Choroid plexus epithelial cell (primary cell): Measurements from ENCODE around the gene CAMK1D.
"Not testable (repeated sequence)": the region's sequence is repeated elsewhere in the genome, so short reads cannot be mapped to it uniquely, and the experiment has no call there.

ENCODE experiments used
- DNase-seq: peaks from one replicate; pipeline ENCODE4 v3.0.0-alpha.2; 2010; ENCODE audit warnings: low read depth
- H3K4me3 ChIP-seq: 2 replicates; pipeline ENCODE4 v1.5.1; 2011; ENCODE audit warnings: low read depth, mild to moderate bottlenecking, control low read depth, low read length, moderate library complexity
- TF ChIP-seq, protein P1 (sequence below): conservative IDR thresholded peaks from 2 replicates; pipeline ENCODE4 v1.5.1; 2011; ENCODE audit warnings: low read depth, mild to moderate bottlenecking, control low read depth, inconsistent platforms, low read length, moderate library complexity

CAMK1D gene

DNA sequence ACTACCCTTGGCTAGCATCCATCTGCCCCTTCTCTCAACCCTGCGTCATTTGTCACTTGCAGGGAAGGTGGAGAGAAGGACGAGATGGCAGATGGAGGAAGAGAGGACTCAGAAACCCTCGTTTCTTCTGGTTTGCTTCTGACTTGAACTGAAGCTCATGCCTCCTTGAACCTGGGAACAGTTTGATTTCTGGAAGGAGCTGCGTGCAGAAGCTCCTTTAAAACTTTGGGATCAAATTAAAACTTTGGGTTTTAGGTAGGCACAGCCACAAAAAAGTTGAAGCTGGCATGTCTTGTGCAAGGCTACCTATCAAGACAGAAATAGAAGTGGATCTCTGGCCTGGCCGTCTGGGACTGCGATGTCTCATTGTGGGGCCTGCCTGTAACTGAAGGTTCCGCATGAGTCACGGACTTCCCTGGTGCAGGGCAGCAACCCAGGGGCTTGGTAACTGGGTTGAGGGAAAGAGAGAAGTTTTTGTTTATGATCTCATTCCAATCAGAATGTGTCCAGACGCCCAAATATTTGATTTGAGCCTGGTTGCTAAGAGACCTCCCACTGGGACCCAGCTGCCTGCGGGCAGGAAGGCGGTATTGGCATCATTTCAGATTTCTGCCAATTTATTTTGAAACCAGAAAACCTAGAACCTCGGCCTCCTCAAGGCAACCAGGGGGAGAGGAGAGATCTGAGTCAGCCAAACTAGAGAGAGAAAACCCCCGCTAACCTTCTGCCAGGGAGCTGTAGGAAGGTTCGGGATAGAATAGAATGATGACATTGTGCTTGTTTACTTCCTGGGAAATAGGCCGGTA is 15.8 kb upstream of the CAMK1D start:
- no peak overlapping the region for H3K4me3 ChIP-seq
- DNase-seq, result peak; percentile 98
- TF ChIP-seq, protein P1, sequence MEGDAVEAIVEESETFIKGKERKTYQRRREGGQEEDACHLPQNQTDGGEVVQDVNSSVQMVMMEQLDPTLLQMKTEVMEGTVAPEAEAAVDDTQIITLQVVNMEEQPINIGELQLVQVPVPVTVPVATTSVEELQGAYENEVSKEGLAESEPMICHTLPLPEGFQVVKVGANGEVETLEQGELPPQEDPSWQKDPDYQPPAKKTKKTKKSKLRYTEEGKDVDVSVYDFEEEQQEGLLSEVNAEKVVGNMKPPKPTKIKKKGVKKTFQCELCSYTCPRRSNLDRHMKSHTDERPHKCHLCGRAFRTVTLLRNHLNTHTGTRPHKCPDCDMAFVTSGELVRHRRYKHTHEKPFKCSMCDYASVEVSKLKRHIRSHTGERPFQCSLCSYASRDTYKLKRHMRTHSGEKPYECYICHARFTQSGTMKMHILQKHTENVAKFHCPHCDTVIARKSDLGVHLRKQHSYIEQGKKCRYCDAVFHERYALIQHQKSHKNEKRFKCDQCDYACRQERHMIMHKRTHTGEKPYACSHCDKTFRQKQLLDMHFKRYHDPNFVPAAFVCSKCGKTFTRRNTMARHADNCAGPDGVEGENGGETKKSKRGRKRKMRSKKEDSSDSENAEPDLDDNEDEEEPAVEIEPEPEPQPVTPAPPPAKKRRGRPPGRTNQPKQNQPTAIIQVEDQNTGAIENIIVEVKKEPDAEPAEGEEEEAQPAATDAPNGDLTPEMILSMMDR, result peak; percentile 6

DNA sequence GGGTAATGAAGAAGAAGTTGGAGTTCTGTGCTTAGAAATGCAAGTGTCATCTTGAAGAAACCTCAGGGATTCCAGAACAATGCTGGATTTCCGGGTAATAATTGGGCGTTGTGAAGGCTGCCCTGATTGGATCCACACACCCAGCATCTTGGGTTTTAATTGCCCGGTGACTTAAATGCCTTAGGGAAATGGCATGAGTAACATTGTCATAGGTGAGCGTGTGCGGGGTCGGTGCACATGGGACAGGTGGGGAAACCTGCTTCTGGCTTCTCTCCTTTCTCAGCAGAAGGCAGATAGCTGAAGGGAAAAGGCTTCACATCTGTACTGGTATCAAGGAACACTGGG is 15.2 kb upstream of the CAMK1D start:
- TF ChIP-seq, protein P1, result no peak
- H3K4me3 ChIP-seq, result no peak overlapping the region
- no peak for DNase-seq

DNA sequence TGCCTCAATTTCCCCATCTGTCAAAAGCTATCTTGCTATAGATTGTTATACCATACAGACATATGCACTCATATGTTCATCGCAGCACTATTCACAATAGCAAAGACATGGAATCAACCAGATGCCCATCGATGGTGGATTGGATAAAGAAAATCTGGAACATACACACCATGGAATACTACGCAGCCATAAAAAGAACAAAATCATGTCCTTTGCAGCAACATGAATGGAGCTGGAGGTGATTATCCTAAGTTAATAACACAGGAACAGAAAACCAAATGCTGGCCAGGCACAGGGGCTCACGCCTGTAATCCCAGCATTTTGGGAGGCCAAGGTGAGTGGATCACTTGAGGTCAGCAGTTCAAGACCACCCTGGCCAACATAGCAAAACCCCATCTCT is 14.2 kb upstream of the CAMK1D start:
- DNase-seq, H3K4me3 ChIP-seq: not testable (repeated sequence)

DNA sequence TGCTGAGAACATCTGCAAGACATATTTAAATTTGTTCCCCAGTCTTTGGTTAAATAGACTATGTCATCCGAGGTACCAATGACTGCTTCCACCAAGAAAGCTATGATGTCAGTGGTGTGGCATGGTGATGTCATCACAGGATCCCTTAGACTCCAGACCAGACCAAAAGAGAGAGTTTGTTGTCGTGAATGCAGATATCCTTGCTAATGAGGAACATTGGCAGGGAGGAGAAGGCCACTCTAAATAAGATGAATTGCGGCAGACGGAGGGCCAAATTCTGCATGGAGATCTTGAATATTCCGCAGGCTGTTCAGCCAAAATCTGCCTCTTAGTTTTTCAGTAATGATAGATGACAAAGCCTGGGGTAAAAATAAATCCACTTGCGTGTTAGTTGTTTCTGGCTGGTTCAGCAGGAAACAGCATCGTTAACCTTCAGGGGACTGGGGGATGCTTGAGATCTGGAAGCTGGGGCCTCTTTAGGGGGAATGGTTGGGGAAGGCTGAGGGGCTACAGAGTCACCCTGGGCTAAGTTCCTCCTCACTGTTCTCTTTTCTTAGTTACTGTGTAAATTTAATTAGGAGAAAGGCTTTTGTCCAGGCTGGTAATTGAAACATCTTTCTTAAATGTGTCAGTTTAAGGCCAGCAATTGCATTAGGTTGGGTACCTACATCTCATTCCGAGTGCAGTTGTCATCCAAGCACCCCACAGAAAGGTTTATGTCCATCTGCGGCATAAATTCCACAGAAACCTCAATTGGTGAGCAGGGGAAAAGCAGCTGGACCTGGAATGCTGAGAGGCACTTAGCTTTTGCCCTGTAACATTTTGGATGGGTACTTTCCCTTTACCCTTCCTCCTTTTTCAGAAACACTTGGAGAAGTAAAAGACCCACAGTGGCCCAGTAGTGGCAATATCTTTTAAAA is 11.6 kb upstream of the CAMK1D start:
- DNase-seq, result peak; percentile 27
- H3K4me3 ChIP-seq, result no peak overlapping the region
- TF ChIP-seq, protein P1, result no peak

DNA sequence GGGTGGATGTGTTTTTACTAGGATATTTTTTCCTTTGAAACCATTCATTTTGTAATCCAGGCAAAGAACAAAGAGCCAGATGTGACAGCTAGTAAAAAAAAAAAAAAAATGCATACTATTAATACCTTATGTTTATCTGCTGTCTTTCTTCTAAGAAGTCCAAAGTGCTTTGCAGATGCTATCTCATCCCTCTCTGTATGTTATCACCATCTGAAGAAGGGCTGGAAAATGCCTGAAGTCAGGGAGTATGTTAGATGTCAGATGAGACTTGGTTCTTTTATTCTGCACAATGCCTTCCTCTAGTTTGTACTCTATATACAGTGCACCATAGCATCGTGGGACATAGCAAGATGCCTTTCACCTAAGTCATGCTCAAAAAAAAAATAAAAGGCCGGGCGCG is 10.4 kb upstream of the CAMK1D start:
- TF ChIP-seq, protein P1, result no peak
- no peak overlapping the region for H3K4me3 ChIP-seq
- no peak for DNase-seq

DNA sequence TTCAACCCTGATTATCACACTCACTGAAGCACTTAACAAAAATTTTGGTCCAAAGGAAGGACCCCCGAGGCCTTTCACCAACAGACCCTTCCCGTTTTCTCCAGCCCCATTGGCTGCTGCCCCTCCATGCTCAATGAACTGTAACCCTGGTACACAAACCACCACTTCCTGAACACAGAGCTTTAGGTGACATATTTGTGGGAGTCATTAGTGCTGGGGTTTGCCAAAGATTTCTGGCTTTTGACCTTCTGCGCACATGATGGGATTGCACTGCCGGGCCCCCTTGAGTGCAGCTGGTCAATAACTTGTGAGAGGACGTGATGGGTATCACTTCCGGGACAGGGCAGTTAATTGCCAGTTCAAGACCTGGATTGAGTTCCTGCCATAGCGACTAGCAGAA is 9.0 kb upstream of the CAMK1D start:
- no peak overlapping the region for H3K4me3 ChIP-seq
- no peak for DNase-seq
- TF ChIP-seq, protein P1, result no peak

DNA sequence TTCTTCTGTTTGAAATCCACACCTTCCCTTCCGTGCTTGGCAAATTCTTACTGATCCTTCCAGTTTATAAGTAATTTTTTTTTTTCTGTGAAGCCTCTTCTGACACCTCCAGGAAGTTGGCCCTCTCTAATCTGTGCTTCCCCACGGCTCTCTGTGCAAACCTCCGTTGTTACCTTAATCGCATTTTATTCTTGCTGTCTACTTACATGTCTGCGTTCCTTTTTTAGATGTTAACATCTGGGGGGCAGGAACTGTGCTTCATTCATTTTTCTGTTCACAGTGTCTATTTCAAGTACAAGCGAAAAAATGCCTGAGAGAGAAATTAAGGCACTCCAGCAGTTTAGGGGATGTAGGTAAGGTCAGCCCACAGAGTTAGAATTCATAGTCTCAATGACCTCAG is 8.4 kb upstream of the CAMK1D start:
- TF ChIP-seq, protein P1, result no peak
- H3K4me3 ChIP-seq, result no peak overlapping the region
- DNase-seq, result no peak
